Upper lobe of right lung (tissue), 1 donor: ENCODE measurements around the gene PEMT. TPM values are rescaled to one million over a fixed set of nuclear protein-coding genes. Genes with fewer than 3 reads are reported as not detected.

ENCODE experiments used
- ATAC-seq: fragments of 200-7000 bp; cut with Tn5 transposase; one replicate; pipeline ENCODE4 v1.9.1; 2020; ENCODE audit warnings: mild to moderate bottlenecking, moderate library complexity
- DNase-seq: peaks from one replicate; pipeline ENCODE4 v3.0.0-alpha.2; 2020
- H3K27ac ChIP-seq: fragments of 200-600 bp; one replicate; pipeline ENCODE4 v1.8.0; 2022
- H3K27me3 ChIP-seq: fragments of 200-600 bp; one replicate; pipeline ENCODE4 v1.8.0; 2022; ENCODE audit warnings: mild to moderate bottlenecking
- H3K36me3 ChIP-seq: fragments of 200-600 bp; one replicate; pipeline ENCODE4 v1.8.0; 2022
- H3K4me1 ChIP-seq: fragments of 200-600 bp; one replicate; pipeline ENCODE4 v1.8.0; 2022
- H3K4me3 ChIP-seq: fragments of 200-600 bp; one replicate; pipeline ENCODE4 v1.8.0; 2022; ENCODE audit warnings: mild to moderate bottlenecking
- H3K9me3 ChIP-seq: fragments of 200-600 bp; one replicate; pipeline ENCODE4 v1.8.0; 2022
- intact Hi-C: fragments of 100-400 bp; cut with DNase I; formaldehyde crosslinking; loops from one replicate; pipeline ENCODE4 v1.11.0; 2022
- total RNA-seq: library from RNA; stranded (reverse); fragmentation: NEBNext Ultra II Directional; extraction: Animal tissue kit (Norgen Biotek cat#: 25700); gene quantifications from one replicate; pipeline ENCODE4 v1.2.1, GENCODE V29; 2021
- TF ChIP-seq, protein P1 (sequence below): fragments of 200-600 bp; IDR thresholded peaks from one replicate; pipeline ENCODE4 v1.8.0; 2022; ENCODE audit warnings: antibody characterized with exemption
- donor health status: DM: no; HTN: yes; CAD: no; lungs with severe emphysema.

The PEMT gene
- total RNA-seq, 1 donor from 2014 or later = 29.6 TPM

GRCh38 chr17:17587614-17588337, 3.7 kb downstream of the PEMT start:
- Histone ChIP-seq H3K4me1 (peaks cover 29% of the 10 kb centered on the region), H3K4me3 (no peak overlapping the region), H3K9me3 (no peaks in the 10 kb centered on the region), H3K36me3 (no peaks in the 10 kb centered on the region), H3K27me3 (no peaks in the 10 kb centered on the region), H3K27ac (peak overlapping the region; percentile 43)
- TF ChIP-seq, protein P1, sequence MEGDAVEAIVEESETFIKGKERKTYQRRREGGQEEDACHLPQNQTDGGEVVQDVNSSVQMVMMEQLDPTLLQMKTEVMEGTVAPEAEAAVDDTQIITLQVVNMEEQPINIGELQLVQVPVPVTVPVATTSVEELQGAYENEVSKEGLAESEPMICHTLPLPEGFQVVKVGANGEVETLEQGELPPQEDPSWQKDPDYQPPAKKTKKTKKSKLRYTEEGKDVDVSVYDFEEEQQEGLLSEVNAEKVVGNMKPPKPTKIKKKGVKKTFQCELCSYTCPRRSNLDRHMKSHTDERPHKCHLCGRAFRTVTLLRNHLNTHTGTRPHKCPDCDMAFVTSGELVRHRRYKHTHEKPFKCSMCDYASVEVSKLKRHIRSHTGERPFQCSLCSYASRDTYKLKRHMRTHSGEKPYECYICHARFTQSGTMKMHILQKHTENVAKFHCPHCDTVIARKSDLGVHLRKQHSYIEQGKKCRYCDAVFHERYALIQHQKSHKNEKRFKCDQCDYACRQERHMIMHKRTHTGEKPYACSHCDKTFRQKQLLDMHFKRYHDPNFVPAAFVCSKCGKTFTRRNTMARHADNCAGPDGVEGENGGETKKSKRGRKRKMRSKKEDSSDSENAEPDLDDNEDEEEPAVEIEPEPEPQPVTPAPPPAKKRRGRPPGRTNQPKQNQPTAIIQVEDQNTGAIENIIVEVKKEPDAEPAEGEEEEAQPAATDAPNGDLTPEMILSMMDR = no peak
- no peak for ATAC-seq
- DNase-seq = no peak
- intact Hi-C loops = no loop called here

DNA sequence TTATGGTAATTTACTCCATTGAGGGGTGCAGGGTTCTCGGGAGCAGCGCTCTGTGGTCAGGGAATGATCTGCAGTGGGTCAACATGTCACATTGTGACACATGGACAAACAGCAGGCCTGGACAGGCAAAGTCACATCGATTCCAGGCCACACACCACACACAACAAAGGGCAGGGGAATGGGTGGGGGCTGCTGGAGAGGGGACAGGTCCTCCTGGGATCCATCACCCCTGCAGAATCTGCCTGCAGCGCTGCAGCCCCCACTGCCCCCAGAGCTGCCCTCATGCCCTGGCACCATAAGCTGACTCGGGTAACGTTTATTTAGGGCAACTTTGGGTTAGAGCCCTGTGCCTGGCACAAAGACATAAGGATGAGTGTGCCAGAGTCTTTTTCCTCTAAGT, 9.1 kb downstream of the PEMT start:
- H3K27me3 ChIP-seq = no peaks in the 10 kb centered on the region
- no peak overlapping the region for H3K27ac ChIP-seq
- no peaks in the 10 kb centered on the region for H3K9me3 ChIP-seq
- H3K36me3 ChIP-seq = no peaks in the 10 kb centered on the region
- ATAC-seq = no peak
- TF ChIP-seq, protein P1 = no peak
- no peak for DNase-seq
- intact Hi-C loops = no loop called here
- H3K4me1 ChIP-seq = peaks cover 7% of the 10 kb centered on the region
- no peak overlapping the region for H3K4me3 ChIP-seq

GRCh38 chr17:17581509-17581908, 10.0 kb downstream of the PEMT start:
- intact Hi-C loops = no loop called here
- DNase-seq (no peak), ATAC-seq (no peak)
- no peak overlapping the region for H3K27ac ChIP-seq
- H3K36me3 ChIP-seq = no peaks in the 10 kb centered on the region
- no peaks in the 10 kb centered on the region for H3K9me3 ChIP-seq
- H3K4me3 ChIP-seq = no peak overlapping the region
- TF ChIP-seq, protein P1 = no peak
- no peaks in the 10 kb centered on the region for H3K27me3 ChIP-seq
- peaks cover 3% of the 10 kb centered on the region for H3K4me1 ChIP-seq

GRCh38 chr17:17580662-17581470, 10.6 kb downstream of the PEMT start:
- no peak for ATAC-seq
- no peak overlapping the region for H3K27ac ChIP-seq

GRCh38 chr17:17579691-17580090, 11.8 kb downstream of the PEMT start:
- TF ChIP-seq, protein P1 = no peak
- intact Hi-C loops = no loop called here
- peaks cover 14% of the 10 kb centered on the region for H3K4me1 ChIP-seq
- no peaks in the 10 kb centered on the region for H3K27me3 ChIP-seq
- H3K4me3 ChIP-seq = no peak overlapping the region
- no peak for ATAC-seq
- no peaks in the 10 kb centered on the region for H3K36me3 ChIP-seq
- no peak overlapping the region for H3K27ac ChIP-seq
- no peaks in the 10 kb centered on the region for H3K9me3 ChIP-seq
- no peak for DNase-seq

More at GRCh38 chr17:17580662-17581470, 10.6 kb downstream of the PEMT start:
- Histone ChIP-seq H3K27me3 (no peaks in the 10 kb centered on the region), H3K4me3 (no peak overlapping the region), H3K36me3 (no peaks in the 10 kb centered on the region), H3K9me3 (no peaks in the 10 kb centered on the region), H3K4me1 (peaks cover 8% of the 10 kb centered on the region)
- intact Hi-C loops = no loop called here
- DNase-seq = no peak
- TF ChIP-seq, protein P1 = no peak
